Fibroblast of lung (primary cell): ENCODE data around the gene CABLES2. TPM values are rescaled to one million over a fixed set of nuclear protein-coding genes. Genes with fewer than 3 reads are reported as not detected.
A peak's percentile ranks its signal among the peaks of the same experiment; 100 is the strongest.

Experiments used
- DNase-seq, 2 donors: peaks; one replicate each; pipeline versions ENCODE4 v3.0.0 to v3.0.0-alpha.2; 2010; ENCODE audit warnings: low read depth in 2 of 2
- H2AFZ ChIP-seq: 2 replicates; pipeline ENCODE4 v1.5.1; 2012; ENCODE audit warnings: low read length, control low read depth, inconsistent platforms
- H3K27ac ChIP-seq: 2 replicates; pipeline ENCODE4 v1.5.1; 2011; ENCODE audit warnings: low read length, control low read depth; ENCODE audit not compliant: insufficient read depth
- H3K27me3 ChIP-seq: 2 replicates; pipeline ENCODE4 v1.5.1; 2011; ENCODE audit warnings: mild to moderate bottlenecking, low read length; ENCODE audit not compliant: control insufficient read depth, insufficient read depth
- H3K36me3 ChIP-seq: 2 replicates; pipeline ENCODE4 v1.5.1; 2011; ENCODE audit warnings: low read length; ENCODE audit not compliant: control insufficient read depth, insufficient read depth
- H3K4me1 ChIP-seq: 2 replicates; pipeline ENCODE4 v1.5.1; 2011; ENCODE audit warnings: low read length; ENCODE audit not compliant: control insufficient read depth, insufficient read depth; ENCODE audit errors: extremely low read depth
- H3K4me2 ChIP-seq: 2 replicates; pipeline ENCODE4 v1.5.1; 2011; ENCODE audit warnings: low read length, control low read depth; ENCODE audit not compliant: insufficient read depth; ENCODE audit errors: extremely low read depth
- H3K4me3 ChIP-seq, 4 experiments: fragments of 200-600 bp in 1 of 4; sonication (generic) in 1 of 4; replicated peaks in 1 of 4; 2 replicates each; pipeline ENCODE4 v1.5.1; 2011 to 2016; ENCODE audit warnings: low read length in 4 of 4, low read depth in 3 of 4, mild to moderate bottlenecking in 3 of 4, control low read depth in 2 of 4, inconsistent platforms in 1 of 4, mixed read lengths in 1 of 4; ENCODE audit not compliant: insufficient read depth in 1 of 4; ENCODE audit errors: control extremely low read depth in 1 of 4
- H3K79me2 ChIP-seq: 2 replicates; pipeline ENCODE4 v1.5.1; 2012; ENCODE audit warnings: mild to moderate bottlenecking, low read length, inconsistent platforms; ENCODE audit not compliant: control insufficient read depth, insufficient read depth
- H3K9ac ChIP-seq: 2 replicates; pipeline ENCODE4 v1.5.1; 2011; ENCODE audit warnings: mild to moderate bottlenecking, low read length, control low read depth; ENCODE audit not compliant: insufficient read depth
- H3K9me3 ChIP-seq: 2 replicates; pipeline ENCODE4 v1.5.1; 2012; ENCODE audit warnings: low read depth, low read length; ENCODE audit not compliant: control insufficient read depth, insufficient read depth
- H4K20me1 ChIP-seq: 2 replicates; pipeline ENCODE4 v1.5.1; 2011; ENCODE audit warnings: low read length; ENCODE audit not compliant: control insufficient read depth, insufficient read depth; ENCODE audit errors: extremely low read depth
- CTCF ChIP-seq, 2 donors: IDR thresholded peaks in 1 of 2; conservative IDR thresholded peaks in 1 of 2; 1 replicate in 1 of 2; 2 replicates in 1 of 2; pipeline ENCODE4 v1.5.1; 2011 to 2012; ENCODE audit warnings: low read length in 2 of 2, control low read depth in 1 of 2, inconsistent platforms in 1 of 2, low read depth in 1 of 2, mild to moderate bottlenecking in 1 of 2
- EZH2 ChIP-seq: IDR thresholded peaks from 2 replicates; pipeline ENCODE4 v1.5.1; 2012; ENCODE audit warnings: low read length, control low read depth, mild to moderate bottlenecking; ENCODE audit errors: missing control alignments
- polyA plus RNA-seq, 2 donors: library from polyadenylated mRNA; depleted of rRNA in 1 of 2; stranded (reverse) in 1 of 2; unstranded in 1 of 2; fragments of >200 nt; gene quantifications; 2 replicates each; pipeline ENCODE4 v1.2.1, GENCODE V29; 2011 to 2012; ENCODE audit warnings: missing spikeins in 1 of 2
- total RNA-seq: library from RNA; depleted of rRNA; stranded (reverse); fragments of >200 nt; gene quantifications from 2 replicates; pipeline ENCODE4 v1.2.1, GENCODE V29; 2014

CABLES2 gene
- total and polyA plus RNA-seq, 2 donors (not counting 1 experiment from before 2014, with no cell fraction given): 0.66 to 2.9 TPM

GRCh38 chr20:62386383-62387218, 20.5 kb downstream of the CABLES2 start, which contains the start of gene RPS21:
TSS of gene RPS21 (plus strand) at chr20:62387103. CDS start at chr20:62387339, 236 bp downstream.
- peak; percentile 89 to 90 for DNase-seq
- Histone ChIP-seq H3K79me2 (peaks cover 46% of the 10 kb centered on the region), H4K20me1 (no peaks in the 10 kb centered on the region)

GRCh38 chr20:62382306-62383198, 24.5 kb downstream of the CABLES2 start:
- H3K79me2 ChIP-seq: peaks cover 30% of the 10 kb centered on the region
- no peaks in the 10 kb centered on the region for H3K27me3 ChIP-seq
- H3K4me2 ChIP-seq: no peak overlapping the region
- no peak overlapping the region for H3K27ac ChIP-seq
- H3K36me3 ChIP-seq: peaks cover 10% of the 10 kb centered on the region
- DNase-seq: peak; percentile 62 to 66
- H3K4me1 ChIP-seq: peaks cover 10% of the 10 kb centered on the region
- no peak overlapping the region for H3K4me3 ChIP-seq
- no peak overlapping the region for H3K9ac ChIP-seq
- no peaks in the 10 kb centered on the region for H3K9me3 ChIP-seq
- TF ChIP-seq EZH2 (no peak), CTCF (conservative IDR thresholded peaks at IDR 0.05 in 1 of 2, IDR thresholded peaks at IDR 0.05 in 1 of 2; ENCODE audit: low read depth in 1 of 2, low read length in 2 of 2) (peak; percentile 84 to 93)
- H2AFZ ChIP-seq: no peak overlapping the region
- no peaks in the 10 kb centered on the region for H4K20me1 ChIP-seq

More at GRCh38 chr20:62386383-62387218, 20.5 kb downstream of the CABLES2 start, which contains the start of gene RPS21:
- TF ChIP-seq EZH2 (no peak), CTCF (conservative IDR thresholded peaks at IDR 0.05 in 1 of 2, IDR thresholded peaks at IDR 0.05 in 1 of 2; ENCODE audit: low read depth in 1 of 2, low read length in 2 of 2) (no peak)
- H2AFZ ChIP-seq: peak within 1 kb of the TSS; percentile 76
- peaks cover 26% of the 10 kb centered on the region for H3K36me3 ChIP-seq
- H3K4me1 ChIP-seq: peaks cover 9% of the 10 kb centered on the region
- no peaks in the 10 kb centered on the region for H3K27me3 ChIP-seq
- peak within 1 kb of the TSS; percentile 79 for H3K4me2 ChIP-seq
- no peaks in the 10 kb centered on the region for H3K9me3 ChIP-seq
- H3K27ac ChIP-seq: peak within 1 kb of the TSS; percentile 94
- H3K4me3 ChIP-seq: peak within 1 kb of the TSS; percentile 84 to 98 (median 94)
- peak within 1 kb of the TSS; percentile 98 for H3K9ac ChIP-seq

- peak overlapping the region; percentile 33 for H3K27ac ChIP-seq
- TF ChIP-seq CTCF (conservative IDR thresholded peaks at IDR 0.05 in 1 of 2, IDR thresholded peaks at IDR 0.05 in 1 of 2; ENCODE audit: low read depth in 1 of 2, low read length in 2 of 2): no peak
- TF ChIP-seq EZH2: no peak
- H3K36me3 ChIP-seq: peaks cover 10% of the 10 kb centered on the region
- H3K4me3 ChIP-seq: no peak overlapping the region
- H2AFZ ChIP-seq: no peak overlapping the region
- peaks cover 24% of the 10 kb centered on the region for H3K79me2 ChIP-seq
- no peak overlapping the region for H3K4me2 ChIP-seq
- no peaks in the 10 kb centered on the region for H4K20me1 ChIP-seq
- no peaks in the 10 kb centered on the region for H3K9me3 ChIP-seq
- peaks cover 10% of the 10 kb centered on the region for H3K4me1 ChIP-seq
- H3K9ac ChIP-seq: no peak overlapping the region
- H3K27me3 ChIP-seq: no peaks in the 10 kb centered on the region
- DNase-seq: no peak
Observed at GRCh38 chr20:62381842-62382241, 25.2 kb downstream of the CABLES2 start.
